GM18861 (cell line): ENCODE measurements around the gene PRKAR1B.

Source experiments
- ATAC-seq: cut with Tn5 transposase; IDR thresholded peaks from one replicate; pipeline ENCODE4 v1.9.1; 2021; ENCODE audit not compliant: unreplicated experiment

Gene PRKAR1B

DNA sequence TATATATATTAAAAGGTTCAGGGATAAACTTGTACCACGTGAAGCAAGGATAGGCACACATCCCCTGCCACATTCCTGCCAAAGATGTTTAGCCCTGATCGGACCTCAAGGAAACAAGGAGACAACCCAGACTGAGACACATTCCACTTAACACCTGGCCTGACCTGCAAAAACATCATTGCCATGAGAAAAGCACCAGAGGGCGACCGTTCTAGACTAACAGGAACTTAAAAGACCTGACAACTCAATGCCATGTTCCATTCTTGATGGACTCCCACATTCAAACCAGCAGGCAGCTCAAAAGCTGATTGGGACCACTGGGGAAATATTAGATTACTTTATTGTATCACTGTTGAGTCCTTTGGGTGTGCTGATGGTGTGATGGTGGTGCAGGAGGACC is 199.4 kb downstream of the PRKAR1B start:
- ATAC-seq, result no peak

DNA sequence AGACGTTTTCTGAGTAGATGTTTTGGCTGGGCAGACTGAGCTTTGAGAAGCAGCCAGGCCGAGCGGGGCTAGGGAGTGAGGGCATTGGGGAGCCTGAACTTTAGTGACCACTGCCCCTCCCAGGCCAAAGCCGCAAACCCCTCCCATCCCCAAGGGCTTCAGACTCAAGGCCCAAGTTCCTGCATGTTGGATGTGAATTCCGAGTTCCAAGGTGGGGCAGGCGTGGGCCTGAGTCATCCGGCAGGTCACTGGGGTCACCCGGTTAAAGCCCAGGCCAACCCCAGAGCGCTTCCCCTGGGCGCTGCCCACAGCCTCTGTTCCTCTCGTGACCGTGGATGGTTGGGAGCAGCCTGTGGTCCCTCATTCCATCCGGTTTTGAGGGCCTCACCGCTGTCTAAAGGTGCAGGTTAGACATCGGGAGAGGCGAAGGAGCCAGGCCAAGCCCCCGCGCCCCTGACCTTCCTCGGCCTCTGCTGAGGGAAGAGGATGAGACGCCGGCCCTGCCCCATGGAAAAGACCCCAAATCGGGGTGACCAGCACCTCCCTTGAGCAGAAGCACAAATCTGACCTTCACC is 200.5 kb downstream of the PRKAR1B start:
- ATAC-seq, result no peak

DNA sequence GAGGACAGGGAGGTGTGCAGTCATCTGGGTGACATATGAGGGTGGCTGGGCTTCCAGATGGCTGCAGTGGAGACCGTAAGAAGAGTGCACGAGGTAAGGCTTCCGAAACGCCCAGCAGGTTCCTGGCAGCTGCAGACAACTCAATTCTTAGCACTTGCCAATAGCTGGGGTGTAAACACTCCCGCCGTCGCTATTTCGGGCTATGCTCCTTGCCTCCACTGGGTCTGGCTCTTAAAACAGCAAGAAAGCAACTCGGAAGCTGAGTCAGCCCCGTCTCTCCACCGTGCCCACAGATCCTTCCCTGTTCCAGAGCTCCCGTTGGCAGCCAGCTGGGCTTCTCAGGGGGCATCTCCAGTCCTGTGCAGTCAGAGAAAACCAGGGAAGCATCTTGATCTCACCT is 201.3 kb downstream of the PRKAR1B start:
- no peak for ATAC-seq

DNA sequence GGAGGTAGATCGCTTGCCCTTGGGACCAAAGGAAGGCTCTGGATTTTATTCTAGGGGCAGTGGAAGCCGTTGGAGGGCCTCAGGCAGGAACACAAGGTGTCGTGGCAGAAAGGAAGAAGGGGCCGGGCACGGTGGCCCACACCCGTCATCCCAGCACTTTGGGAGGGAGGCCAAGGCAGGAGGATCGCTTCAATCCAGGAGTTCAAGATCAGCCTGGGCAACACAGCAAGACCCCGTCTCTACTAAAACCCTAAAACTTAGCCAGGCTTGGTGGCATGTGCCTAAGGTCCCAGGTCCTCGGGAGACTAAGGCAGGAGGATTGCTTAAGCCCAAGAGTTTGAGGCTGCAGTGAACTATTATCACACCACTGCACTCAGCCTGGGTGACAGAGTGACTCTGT is 202.3 kb downstream of the PRKAR1B start:
- ATAC-seq, result no peak

DNA sequence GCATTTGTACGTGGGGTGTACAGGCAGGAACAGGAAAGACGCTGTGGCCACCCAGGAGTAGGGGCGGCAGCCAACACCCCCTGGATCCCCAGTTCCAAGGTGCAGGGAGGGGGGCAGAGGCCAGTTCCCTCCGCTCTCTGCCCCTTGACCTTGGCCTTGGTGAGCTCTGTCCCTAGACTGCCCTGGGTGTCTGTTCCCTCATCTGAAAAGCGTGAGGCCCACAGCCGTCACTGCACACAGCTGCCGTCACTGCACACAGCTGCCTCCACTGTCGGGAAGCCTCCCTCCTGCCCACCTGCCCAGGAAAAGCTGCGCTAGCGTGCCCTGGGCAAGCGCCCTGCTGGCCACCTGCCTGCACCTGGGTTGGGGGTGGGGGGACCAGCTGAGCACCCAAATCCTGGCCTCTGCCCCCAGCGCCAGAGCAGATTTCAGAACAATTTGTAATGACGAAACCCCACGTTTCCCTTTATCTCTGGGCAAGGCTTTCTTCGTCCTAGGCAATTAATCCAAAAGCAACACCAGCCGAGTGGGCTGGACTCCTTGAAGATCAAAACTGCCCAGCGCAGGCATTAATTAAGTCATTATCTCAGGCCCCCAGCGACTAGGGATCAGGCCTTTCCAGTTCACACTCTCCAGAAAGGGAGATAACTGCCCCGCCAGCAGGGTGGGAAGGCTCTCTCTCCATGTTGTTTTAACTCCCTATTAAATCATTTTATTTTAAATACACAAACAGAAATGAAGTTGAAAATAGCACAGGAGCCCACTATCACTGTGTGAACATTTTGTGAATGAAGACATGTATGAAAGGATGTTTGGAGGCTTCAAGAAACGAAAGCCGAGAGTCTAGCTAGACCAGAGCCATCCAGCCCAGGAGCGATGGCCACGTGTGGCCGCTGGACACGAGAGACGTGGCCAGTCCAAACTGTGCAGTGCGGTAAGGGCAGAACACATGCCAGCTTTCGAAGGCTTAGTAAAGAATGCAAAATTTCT is 203.4 kb downstream of the PRKAR1B start:
- no peak for ATAC-seq

DNA sequence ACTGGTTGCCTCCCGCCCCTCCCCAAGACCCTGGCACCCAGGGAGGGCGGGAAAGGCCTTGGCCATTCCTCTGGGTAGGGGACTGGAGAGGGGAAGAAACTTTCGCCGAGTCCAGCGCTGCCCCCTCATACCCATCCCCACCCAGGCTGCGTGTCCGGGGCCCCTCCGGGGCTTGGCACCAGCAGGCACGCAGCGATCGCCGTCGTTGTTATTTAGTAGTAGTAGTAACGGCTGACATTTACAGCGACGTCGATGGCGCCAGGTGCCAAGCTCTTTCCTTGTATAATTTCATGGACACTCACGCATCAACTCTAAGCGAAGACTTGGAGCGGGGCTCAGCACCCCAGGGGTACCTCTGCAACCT is 204.1 kb downstream of the PRKAR1B start:
- no peak for ATAC-seq

DNA sequence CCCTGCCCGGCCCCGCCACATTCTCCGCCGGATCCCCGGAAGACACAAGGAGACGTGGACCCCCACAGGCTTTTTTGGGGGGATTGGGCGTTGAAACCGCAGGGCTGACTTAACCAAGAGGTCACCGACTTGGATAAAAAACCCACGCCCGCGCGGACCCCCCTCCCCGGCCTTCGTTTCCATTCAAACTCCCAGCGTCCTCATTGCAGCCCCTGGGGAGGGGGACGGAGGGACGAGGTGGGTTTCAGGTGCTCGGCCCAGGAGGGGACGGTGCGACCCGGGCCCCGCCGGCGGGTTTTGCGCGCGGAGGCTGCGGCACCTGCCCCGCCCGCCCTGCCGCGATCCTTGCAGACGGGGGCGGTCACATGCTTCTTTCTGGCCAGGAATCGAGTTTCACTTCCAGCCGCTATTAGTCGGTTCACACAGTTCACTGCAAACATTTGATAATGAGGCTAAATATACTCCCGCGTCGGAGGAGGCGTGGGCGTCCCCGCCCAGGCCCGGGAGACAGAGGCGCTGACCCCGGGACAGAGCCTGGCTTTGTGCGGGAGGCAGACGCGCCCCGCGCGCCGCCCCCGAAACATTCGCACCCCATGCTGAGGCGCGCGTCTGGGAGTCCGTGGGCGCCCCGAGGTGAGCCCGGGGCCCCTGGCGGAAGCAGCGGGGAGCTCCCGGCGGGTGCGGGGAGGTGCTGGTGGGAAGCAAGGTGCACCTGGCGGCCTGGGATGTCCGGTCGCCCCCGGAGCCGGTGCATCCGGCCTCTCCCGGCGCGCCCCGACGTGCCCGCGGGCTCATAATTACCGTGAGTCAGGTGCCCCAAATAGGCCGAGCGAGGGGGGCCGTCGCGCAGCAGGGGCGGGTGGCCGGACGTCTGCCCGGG is 204.8 kb downstream of the PRKAR1B start:
- ATAC-seq, result no peak

DNA sequence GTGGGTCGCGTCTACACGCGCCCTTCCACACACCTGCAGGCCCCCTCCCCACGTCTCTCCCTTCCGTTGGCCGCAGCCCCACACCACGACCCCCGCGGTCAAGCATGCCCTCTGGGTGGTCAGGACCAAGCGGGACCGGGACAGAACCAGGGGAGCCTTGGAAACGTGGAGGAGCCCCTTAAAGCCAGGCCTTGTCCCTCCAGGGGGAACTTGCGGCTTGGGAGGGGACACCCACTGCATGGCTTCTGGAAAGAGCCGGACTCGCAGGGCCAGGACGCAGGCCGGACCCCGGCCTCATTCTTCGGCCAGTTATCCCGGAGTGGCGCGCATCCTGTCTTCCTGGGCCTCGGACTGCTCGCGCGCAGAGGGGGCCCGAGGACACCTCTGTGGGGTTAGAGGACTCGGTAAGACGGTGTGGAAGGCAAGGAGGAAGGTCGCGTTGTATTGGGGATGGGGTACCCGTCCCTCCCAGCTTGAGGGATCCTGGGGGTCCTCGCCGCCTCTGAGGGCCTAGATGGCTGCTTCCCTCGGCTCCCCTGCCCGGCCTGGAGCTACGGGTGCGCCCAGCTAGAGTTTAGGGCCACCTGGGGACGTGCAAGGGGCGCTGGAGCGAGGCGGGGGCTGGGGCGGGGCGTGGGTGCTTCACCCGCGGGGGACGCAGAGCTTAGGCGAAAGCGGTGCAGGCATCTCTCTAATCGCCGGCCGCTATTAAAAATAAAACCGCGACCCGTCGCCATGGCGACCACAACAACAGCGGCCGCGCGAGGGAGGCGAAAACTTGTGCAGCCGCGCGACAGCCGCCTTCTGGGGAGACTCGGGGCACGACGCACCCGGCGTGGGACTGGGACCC is 205.6 kb downstream of the PRKAR1B start:
- no peak for ATAC-seq

DNA sequence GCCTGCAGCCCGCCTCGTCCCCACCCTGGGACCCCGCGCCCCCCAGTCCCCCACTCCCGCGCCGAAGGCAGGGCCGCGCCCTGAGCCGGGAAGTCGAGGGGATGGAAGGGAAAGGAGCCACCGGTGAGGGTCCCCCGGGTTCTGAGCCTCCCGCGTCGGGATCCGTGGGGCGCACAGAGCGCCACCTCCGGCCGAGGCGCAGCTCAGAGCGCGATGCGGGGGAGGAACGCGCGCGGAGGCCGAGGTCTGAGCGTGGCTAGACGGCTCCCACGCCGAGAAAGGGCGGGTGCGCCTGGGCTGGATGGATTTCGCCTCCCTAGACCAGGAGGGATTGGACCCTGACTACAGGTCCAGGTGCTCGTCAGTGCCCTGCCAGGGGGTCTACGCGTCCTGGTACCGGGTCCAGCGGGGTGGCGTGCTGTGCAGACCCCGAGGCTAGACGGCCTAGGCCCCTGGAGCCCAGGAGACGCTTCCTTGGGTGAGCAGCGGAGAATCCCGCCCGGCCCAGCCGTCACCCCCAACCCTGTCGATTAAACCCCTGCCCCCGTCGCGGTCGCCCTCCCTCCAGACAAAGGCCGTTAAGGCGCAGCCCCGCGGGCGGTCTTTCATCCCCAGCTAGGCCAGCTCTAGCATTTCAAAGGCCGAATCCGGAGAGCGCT is 206.4 kb downstream of the PRKAR1B start:
- ATAC-seq, result no peak

DNA sequence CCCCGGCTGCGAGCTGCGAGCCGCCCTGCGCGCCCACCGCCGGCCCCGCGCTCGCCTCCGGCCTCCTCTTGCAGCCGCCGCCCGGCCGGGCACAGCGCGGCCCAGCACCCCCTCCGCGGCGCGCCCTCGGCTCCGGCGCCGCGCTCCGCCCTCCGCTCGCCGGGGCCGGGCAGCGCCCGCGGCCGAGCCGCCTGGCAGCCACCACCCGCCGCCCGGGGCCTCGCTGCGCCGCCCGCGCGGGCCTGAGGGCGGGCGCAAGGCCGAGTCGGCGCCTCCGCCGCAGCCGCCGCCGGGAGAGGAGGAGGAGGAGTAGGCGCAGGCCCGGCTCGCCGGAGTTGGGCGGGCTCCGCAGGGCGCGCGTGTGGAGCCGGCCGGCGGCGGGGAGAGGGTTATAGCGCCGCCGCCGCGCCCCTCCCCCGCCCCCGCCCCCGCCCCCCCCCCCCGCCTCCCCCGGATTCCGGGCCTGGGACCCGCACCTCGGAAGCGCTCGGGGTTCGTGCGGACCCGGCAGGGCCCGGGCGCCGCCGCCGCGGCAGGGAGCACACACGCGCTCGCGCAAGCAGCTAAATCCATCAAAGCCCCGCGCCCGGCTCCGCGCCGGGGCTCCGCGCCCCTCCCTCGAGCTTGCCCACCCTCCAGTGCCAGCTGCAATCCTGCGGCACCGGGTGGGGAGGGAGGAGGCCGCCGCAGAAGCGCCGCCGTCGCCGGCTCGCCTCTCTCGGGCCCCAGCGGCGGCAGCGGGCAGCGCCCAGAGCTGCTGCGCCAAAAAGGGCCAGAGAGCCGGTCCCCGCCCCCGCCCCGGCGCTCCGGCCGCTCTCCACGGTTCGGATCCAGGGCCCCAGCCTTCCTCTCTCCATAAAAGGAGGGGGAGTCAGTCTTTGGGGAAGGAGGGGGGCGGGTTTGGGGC is 207.3 kb downstream of the PRKAR1B start, which contains the start of gene PDGFA:
Gene PDGFA (minus strand): TSS at position 363 of the 907 bp plus-strand sequence. CDS start 845 bp downstream, outside the sequence.
- ATAC-seq, result no peak

DNA sequence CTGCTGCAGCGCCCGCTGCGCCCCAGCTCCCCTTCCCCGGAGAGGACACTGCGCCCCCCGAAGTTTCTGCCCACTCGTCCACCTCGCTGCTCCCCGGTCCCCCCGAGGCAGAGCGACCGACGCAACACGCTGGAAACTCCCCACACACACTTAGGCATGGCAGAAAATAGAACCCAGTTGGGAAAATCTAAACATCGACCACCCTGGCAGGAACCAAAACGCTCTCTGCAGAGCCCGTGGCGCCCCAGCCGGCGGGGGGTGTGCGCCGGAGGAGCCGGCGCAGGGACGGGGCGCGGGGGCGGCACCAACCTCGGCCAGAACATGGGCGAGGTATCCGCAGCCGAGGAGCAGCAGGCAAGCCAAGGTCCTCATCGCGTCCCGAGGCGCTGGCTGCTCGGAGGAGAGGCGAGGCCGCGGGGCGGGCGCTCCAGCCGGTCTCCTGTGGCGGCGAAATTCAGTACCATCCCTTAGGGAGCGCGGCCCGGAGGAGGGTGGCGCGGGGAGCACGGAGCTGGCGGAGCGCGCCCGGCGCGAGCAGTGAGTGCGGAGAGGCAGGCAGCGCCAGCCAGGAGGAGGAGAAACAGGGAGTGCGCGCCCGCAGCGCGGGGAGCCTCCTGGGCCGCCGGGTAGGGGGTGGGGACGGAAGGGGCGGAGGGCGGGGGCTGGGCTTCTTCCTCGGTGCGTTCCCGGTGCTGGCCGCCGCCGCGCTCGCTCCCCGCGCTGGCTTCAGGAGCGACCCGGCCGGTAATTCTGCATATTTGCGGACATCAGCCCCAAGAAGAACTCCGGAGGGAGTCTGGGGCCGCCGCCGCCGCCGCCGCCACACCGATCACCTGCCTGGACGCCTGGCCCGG is 208.2 kb downstream of the PRKAR1B start:
- no peak for ATAC-seq

DNA sequence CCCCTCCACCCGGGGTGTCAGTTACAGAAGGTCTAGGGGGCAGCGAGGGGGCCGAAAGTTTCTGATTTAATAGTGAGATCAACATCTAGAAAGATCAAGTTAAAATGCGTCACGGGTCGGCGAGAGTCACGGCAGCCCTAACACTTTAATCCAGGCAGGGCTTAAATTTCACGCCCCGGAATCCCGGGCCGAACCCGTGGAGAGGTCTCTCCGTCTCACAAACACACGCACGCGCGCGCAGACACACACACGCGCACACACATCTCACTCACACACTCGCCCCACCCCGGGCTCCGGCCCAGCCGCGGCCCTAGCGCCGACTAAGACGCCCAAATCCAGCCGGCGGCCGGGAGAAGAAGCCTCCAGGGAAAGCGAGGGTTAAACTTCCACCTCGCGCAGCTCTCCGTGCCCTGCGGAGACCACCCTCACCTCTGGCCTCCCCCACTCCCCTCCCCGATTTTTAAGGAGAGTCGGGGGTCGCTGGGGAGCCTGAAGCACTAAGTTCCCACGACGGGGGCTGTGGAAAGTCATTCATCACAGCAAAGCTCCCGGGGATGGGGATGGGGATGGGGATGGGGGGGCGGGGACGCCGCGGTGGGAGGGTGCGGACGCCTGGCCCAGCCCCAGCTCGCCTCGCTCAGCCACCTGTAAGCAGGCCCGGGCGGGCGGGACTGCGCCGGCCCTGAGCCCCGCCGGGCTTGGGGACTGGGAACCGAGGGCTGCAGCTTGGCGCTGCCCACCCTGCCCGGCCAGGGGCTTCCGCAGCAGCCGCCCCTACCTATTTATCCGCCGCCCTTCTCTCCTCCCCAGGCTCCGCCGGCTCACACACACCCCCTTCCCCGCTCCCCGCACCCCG is 209.1 kb downstream of the PRKAR1B start:
- no peak for ATAC-seq

DNA sequence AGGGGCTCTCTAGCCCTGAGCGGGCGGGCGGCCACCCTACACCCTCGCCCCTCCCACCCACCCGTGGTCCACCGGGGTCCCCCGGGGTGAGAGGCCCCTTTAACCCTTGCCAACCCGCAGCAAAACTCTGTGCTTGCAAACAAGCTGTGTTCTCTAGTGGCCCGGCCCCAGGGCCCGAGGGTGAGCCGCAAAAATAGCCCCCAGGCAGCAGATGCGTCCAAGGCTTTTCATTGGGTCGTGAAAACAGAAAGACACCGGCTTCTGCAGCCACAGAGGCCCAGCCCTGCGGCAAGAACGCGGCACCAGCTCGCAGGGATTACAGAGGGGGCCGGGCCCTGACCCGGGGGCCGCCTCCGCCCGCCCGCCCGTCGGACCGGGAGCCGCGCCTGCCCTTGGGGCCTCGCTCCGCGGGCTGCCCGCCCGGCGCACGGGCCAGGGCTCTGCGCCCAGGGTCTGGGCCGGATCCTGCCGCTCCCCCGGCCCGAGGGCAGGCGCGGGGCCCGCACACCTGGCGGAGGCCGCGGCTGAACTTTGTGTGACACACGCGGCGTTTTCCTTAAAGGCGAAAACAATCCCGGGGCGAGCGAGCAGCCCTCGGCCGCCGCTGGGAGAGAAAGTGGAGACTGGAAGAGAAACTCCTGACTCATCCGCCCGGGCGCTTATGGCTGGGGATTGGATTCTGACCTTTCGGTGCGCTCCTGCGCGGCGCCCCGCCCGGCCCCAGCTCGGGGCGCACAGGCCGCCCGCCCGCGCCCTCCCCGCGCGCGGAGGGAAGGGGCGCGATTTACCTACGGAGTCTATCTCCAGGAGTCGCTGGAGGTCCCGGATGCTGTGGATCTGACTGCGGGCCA is 210.2 kb downstream of the PRKAR1B start:
- no peak for ATAC-seq

DNA sequence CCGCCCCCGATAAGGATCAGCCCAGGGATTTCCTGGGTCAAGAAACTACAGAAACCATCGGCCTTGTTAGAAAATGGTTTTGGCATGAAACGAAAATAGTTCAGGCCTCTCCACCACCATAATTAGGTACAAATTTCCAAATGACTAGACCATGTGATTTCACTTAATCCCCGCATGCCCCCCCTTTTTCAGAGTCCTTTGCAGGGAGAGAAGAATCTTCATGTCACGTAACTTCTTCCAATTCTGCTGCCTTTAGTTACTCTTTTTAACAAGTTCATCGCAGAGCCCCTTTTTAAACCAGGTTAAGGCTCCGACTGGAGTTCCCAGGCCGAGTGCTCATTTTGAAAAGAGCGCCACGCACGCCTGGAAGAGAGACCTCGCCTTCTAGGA is 210.9 kb downstream of the PRKAR1B start:
- no peak for ATAC-seq

DNA sequence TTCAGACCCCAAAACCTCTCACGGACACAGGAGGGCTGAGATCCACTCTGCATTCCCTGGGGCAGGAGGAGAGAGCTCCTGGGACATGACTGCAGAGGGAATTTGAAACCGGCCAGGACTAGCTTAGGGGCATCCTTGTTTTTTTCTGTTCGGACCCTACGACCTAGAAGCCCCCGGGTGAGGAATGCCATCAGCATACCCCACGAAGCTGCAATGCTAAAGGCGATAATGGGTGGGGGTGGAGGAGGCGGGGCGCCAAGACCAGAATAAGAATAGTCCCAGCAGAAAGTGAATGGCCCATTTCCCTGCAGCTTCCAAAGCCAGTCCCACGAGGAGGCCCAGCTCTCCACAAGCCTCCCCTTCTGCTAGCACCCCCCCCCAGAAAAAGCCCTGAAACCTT is 211.5 kb downstream of the PRKAR1B start:
- ATAC-seq, result no peak
